Femur (tissue), 1 donor: Measurements from ENCODE around the gene NDUFC2.
A peak's percentile ranks its signal among the peaks of the same experiment; 100 is the strongest.
"Not testable (repeated sequence)": the region's sequence is repeated elsewhere in the genome, so short reads cannot be mapped to it uniquely, and the experiment has no call there.

Experiments used
- DNase-seq: peaks from one replicate; pipeline ENCODE4 v3.0.0-alpha.2; 2017

The NDUFC2 gene

DNA sequence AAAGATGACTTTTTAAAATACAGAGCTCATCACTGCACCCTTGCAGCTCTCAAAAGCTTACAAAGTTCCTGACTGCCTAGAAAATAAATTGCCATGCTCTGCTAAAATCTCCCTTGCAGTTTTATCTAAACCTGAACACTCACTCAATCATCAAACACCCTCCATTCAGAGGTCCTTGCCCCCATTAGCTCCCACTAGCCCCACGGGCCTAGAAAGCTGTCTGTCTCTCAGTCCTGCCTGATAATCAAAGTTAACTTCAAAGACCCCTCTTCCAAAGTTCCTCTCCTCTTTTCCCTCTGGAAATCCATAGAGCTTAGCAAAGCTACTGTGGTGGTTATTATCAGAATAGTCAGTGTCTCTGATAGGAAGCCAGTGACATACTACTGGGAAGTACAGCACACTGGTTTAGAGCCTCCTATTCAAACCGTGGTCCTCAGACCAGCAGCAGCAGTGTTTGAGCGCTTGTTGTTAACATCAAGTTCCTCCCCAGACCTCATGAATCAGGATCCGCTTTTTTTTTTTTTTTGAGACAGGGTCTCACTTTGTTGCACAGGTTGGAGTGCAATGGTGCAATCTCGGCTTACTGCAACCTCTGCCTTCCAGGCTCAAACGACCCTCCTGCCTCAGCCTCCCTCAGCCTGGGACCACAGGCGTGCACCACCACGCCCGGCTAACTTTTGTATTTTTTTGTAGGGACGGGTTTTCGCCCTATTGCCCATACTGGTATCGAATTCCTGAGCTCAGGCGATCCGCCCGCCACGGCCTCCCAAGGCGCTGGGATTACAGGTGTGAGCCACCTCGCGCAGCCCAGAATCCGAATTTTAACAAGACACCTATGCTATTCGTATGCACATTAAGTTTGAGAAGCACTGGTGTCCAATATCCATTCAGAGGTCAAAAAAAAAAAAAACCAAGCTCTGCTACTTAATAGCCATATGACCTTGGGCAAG, 1.2 kb downstream of the NDUFC2 start:
- DNase-seq, result no peak

DNA sequence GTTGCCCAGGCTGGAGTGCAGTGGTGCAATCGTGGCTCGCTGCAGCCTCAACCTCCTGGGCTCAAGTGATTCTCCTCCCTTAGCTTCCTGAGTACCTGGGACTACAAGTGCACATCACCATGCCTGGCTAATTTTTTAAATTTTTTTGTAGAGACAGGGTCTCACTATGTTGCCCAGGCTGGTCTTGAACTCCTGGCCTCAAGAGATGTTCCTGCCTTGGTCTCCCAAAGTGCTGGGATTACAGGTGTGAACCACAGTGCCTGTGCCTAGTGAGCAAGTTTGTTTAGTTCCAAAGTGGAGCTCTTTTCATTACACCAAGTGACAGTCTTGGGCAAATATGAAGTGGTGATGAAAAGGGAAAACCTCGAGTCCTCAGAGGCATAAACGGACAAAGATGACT, 2.1 kb downstream of the NDUFC2 start:
- not testable (repeated sequence) for DNase-seq

DNA sequence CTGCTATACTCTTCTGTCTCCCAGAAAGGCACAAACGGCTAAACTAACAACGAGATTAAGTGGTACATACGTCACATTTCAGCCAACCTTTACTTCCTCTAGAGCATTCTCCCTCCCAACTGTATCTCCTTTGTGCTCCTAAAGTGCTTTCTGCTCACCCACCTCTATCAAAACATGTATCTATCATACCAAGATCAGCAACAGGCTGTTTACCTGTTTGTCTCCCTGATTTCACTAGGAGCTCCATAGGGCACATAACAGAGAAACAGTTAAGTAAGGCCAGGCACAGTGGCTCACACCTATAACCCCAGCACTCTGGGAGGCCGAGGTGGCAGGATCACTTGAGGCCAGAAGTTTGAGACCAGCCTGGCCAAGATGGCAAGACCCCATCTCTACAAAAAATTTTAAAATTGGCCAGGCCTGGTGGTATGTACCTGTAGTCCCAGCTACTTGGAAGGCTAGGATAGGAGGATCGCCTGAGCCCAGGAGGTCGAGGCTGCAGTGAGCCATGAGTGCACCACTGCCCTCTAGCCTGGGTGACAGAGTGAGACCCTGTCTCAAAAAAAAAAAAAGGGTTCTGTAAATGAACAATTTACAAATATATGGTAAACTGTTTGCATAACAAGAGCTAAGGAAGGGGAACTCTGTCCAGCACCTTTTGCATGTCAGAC, 2.8 kb downstream of the NDUFC2 start:
- DNase-seq, result no peak

DNA sequence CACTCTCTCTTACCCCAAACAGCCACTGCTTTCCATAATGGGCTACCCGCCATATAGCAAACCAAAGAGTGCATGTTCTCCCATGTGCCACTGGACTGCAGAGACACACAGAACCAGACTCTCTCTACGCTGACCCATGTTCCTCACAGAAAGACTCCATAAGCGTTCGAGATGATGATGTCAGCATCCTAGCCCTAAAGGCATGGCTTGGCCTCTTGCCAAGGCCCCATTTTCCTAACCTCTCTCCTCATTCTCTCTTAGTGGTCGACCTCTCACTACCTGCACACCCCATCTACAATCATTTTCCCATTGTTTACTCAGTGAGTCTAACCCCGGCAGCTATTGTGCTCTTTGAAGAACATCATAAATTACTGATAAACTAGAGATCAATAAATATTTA, 4.9 kb downstream of the NDUFC2 start:
- no peak for DNase-seq

DNA sequence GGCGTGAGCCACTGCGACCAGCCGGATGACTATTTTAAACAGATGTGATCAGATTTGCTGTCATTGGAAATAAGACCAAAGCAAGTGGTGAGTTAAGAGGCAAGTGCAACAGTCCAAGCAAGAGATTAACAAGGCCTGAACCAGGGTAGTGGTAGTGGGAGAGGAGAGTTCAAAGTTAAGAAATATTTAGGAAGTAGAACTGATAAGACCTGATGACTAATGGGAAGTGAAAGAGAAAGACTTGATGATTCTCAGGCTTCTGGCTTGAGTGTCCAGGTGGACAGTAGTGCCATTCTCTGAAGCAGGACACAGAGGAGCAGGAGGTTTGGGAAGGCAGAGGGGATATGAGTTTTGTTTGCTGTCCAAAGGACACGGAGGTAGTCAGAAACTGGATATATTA, 7.2 kb downstream of the NDUFC2 start:
- no peak for DNase-seq

DNA sequence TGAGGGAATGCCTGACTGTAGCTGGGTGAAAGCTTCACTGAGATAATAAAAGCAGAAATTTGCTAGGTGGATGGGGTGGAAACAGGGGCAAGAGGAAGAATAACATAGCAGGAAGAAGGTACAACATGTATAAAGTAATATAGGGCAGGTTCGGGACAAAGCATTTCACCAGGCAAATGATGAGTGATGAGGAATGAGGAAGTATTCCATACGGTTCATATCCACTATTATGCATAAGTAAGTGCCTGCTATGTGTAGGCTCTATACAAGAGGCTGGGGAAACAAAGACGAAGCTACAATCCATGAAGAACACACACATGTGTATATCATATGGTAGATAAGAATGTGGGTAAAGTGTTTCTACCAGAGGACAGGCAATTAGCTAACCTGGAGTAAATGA, 7.9 kb downstream of the NDUFC2 start:
- DNase-seq, result no peak

DNA sequence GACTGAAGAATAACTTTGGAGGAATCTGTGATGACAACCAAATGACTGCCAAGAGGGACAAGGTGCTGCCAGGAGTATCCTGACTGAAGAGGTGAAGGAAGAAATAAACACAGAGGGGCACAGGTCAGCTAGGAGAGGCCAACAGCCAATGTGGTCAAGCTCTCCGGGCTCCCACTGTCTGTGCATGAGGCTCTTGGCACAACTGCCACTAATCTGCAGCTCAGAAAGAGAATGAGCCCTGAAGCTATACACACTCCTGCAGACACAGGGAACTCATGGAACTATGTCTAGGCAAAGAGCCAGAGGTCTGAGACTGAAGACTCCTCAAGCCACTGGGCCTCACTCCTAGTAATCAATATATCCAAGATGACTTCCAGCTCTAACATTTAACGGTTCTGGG, 9.0 kb downstream of the NDUFC2 start:
- DNase-seq, result no peak

DNA sequence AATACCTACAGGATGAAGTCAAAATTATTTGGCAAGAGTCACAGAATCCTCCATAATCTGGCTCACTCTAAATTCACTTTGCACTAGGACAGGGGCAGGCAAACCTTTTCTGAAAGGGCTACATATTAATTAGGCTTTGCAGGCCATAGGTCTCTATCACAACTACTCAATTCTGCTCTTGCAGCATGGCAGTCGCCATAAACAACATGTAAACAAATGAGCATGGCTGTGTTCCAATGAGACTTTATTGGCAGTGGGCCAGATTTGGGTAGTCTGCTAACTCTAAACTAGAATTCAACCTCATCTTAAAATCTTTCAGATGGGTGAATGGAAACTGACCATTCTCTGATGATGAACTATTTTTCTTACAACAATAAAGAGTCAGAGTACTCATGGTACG, 10.2 kb downstream of the NDUFC2 start:
- DNase-seq, result peak; percentile 39

DNA sequence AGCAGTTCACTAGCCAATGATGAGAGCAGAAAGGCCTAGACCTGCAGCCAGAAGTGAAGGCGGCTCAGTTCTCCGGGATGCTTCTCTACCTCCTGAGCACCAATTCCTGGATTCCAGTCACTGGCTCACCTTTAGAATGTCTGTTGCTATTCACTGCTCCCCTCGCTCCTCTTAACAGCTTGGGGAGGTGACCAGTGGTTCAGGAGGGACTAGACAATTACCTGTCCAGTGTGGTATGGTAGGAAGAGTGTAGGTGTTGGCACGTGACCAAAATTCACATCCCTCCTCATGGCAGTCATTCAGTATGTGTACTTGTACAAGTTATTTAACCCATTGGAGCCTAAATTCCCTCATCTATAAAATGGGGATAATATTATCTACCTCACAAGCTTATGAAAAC, 12.0 kb downstream of the NDUFC2 start:
- no peak for DNase-seq

DNA sequence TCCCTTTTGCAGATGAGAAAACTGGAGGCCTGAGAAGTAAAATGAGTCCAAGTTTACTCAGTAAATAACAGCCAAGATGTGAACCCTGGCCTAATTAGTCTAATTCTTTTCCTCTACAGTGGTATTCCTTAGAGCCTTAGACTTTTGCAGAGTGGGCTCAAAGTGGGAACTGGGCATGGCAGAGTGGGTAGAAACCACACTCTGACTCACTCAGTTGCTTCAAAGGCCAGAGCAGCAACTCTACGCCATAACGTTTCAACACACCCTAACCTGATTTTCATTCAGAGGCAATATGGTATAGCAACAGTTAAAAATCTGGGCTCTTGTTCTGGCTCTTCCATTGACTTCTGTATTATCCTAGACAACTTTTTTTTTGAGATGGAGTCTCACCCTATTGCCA, 13.2 kb downstream of the NDUFC2 start:
- DNase-seq, result no peak

DNA sequence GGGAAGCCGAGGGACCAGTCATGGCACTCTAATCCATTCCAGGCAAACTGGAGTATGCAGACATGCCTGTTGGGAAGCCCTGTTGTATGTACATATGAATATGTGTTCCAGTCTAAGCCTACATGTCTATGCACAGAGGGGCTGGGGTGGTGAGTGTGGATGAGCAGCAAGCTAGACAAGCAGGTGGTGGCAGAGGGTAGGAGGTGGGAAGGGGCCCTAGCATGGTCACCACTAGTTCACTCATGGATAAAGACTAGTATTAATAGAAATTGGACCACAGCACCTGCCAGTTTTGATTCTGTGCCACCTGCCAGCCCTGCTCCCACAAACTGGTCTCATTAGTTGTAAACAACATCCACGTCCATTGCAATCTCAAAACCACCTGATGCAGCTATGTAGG, 14.5 kb downstream of the NDUFC2 start:
- DNase-seq, result no peak

DNA sequence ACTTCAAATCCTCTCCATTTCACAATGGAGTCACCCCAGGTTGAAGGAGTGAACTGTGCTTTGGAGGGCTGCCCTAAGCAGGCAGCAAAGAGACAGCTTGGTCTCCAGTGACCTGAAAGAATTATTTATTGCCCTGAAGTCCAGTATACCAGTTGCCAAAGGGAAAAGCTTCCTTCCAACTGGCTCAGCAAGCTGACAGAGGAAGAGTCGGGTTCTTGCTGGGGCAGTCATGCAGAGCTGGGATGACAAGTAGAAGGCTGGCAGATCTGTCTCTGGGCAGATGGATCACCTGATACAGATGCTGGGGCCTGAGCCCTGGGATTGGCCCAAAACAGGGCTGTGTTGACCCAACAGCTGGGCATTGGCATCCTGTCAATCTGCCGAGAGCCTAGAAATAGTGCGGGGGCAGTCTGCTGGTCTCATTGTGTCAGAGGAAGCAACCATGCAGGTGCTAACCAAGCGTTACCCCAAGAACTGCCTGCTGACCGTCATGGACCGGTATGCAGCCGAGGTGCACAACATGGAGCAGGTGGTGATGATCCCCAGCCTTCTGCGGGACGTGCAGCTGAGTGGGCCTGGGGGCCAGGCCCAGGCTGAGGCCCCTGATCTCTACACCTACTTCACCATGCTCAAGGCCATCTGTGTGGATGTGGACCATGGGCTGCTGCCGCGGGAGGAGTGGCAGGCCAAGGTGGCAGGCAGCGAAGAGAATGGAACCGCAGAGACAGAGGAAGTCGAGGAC, 16.1 kb downstream of the NDUFC2 start, which contains the start of gene THRSP:
Gene THRSP, plus strand, starts transcription at position 422 of the 742 bp plus-strand sequence. Its CDS starts 21 bp downstream, at position 443.
- DNase-seq, result no peak

DNA sequence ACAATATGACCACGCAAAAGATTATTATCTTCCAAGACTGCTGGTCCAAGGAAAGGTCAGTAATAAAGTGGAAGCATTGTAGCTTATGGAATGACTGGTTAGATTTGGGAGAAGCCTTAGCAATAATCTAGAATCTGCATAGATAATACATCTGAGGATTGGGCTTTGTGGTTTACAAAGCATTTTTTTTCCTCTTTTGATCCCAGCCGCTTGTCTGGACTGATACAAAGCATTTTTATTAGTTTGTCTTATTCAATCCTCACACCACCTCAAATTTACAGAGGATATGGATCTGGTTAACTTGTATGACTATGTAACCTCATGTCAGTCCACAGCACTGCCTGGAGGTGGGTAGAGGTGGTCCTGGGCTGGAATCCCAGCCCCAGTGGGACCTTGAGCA, 17.0 kb downstream of the NDUFC2 start:
- no peak for DNase-seq

DNA sequence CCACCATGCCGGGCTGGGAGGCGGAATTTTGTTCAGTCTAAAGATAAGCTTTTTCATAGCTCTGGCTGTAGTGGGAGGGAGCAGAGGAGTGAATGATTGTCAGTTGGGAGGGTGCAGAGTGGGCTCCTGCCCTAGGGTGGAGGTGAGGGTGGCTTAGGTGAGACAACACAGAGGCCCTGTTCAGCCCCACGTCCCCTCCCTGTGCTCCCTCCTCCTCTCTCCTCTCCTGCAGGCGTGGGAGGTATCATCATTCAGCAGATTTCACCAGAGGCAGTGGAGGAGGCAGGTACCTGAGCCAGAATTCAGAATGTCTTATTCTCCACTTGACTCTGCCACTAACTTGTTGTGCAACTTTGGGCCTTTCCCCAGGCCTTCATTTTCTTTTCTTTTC, 17.7 kb downstream of the NDUFC2 start:
- DNase-seq, result no peak

DNA sequence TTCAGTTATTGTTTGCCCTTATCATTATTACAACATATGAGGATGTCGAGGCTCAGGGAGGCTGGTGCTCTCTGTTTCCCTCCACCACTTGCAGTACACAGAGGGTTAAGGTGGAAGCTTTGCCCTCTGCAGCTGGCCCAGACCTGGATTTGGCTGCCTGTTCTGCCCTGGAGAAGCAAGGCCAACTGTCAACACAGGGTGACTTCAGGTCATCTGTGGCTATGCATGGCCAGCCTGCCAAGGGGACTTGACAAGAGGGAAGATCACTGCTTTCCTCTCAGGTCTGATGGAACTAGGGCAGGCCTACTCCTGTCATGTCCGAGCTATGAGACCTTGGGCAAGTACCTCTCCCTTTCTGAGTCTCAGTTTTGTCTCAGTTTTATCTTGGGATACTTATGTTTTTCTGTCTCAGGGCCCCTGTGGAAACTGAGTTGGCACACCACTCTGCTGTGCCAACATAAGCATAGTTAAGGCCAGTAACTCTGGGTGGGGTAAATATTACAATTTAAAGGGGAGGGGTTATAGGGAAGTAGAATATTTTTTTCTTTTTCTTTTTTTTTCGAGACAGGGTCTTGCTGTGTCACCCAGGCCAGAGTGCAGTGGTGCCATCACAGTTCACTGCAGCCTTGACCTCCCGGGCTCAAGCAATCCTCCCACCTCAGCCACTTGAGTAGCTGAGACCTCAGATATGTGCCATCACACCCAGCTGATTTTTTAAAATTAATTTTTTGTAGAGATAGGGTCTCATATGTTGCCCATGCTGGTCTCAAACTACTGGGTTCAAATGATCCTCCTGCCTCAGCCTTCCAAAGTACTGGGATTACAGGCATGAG, 18.4 kb downstream of the NDUFC2 start:
- DNase-seq, result no peak

DNA sequence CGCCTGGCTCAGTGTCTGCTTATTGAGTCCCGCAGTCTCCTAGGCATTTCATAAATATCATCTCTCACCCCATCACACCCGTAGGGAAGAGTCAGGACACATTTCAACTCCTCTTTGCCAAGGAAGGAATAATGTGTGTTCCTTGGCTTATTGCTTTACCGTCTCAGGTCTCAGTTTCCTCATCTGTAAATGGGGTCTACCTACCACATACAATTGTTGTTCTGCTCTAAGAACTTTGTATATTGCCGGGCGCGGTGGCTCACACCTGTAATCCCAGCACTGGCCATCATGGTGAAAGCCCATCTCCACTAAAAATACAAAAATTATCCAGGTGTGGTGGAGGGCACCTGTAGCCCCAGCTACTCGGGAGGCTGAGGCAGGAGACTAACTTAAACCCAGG, 19.1 kb downstream of the NDUFC2 start:
- no peak for DNase-seq

DNA sequence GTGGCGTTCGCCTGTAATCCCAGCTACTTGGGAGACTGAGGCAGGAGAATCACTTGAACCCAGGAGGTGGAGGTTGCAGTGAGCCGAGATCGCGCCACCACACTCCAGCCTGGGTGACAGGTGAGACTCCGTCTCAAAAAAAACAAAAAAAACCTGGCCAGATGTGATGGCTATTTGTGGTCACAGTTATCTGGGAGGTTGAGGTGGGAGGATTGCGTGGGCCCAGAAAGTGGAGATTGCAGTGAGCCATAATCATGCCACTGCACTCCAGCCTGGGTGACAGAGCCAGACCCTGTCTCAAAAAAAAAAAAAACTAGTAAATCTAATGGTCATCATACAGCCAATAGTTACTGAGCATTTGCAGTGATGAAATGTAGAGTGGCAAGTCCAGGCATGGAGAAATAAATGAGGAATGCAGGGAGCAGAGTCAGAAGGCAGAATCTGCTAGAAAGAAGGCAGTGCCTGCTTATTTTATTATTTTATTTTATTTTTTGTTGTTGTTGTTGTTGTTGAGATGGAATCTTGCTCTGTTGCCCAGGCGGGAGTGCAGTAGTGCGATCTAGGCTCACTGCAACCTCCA, 19.8 kb downstream of the NDUFC2 start:
- DNase-seq, result not testable (repeated sequence)

DNA sequence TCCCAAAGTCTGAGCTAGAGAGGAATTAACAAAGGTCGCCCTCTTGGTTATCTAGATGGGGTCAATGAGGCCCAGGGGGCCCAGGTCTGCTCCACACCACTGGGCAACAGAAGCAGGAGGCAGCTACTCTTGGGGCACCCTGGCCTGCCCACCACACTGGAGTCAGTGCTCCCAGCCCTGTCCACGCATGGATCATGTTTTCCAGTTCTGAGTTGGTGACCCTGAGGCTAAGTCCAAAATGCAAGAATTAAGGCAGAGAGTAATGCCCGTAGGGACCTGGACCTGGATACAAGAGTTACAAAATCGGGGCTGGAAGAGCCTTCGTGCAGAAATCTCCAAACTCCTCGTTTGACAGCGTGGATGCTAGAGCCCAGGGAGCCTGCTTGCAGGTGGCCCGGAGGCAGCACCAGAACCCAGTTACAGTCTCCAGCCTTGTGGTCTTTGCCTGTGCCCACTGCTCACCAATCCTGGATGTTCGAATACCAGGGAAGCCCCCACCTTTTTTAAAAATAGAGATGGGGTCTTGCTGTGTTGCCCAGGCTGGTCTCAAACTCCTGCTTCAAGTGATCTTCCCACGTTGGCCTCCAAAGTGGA, 22.1 kb downstream of the NDUFC2 start:
- DNase-seq, result no peak

DNA sequence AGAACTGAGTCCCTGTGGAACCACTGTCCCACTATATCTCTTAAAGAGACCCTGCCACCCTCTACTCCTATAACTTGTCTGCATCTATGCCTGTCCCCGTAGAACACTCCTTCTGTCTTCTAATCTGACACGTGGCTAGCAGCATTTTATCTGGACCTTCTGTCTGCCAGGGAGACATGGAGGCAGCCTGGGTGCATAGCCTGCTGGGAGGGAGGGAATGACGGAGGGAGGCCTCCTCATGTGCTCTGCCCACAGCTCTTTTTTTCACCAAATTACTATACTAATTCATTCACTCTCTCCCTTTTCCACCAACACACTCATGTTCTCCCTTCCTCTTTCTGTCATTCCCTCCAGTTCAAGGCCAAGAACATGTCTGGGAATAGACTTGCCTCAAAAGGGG, 23.6 kb downstream of the NDUFC2 start:
- no peak for DNase-seq

DNA sequence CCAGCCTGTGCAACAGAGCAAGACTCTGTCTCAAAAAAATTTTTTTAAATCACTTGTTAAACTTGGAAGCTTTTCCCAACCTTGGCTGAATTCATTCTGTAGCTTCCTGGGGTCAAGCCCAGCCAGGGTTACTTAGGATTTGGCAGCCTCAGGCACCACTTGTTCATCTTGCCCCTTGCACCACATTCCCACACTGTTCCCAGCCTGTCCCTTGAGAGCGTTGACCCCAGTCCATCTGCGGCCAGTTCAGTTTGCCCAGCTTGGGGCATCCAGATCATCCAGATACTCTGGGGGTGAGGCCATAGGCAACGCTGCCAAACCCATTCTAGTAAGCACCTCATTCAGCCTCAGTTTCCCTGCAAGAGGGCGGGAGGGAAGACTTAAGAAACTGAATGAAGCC, 24.7 kb downstream of the NDUFC2 start:
- no peak for DNase-seq

DNA sequence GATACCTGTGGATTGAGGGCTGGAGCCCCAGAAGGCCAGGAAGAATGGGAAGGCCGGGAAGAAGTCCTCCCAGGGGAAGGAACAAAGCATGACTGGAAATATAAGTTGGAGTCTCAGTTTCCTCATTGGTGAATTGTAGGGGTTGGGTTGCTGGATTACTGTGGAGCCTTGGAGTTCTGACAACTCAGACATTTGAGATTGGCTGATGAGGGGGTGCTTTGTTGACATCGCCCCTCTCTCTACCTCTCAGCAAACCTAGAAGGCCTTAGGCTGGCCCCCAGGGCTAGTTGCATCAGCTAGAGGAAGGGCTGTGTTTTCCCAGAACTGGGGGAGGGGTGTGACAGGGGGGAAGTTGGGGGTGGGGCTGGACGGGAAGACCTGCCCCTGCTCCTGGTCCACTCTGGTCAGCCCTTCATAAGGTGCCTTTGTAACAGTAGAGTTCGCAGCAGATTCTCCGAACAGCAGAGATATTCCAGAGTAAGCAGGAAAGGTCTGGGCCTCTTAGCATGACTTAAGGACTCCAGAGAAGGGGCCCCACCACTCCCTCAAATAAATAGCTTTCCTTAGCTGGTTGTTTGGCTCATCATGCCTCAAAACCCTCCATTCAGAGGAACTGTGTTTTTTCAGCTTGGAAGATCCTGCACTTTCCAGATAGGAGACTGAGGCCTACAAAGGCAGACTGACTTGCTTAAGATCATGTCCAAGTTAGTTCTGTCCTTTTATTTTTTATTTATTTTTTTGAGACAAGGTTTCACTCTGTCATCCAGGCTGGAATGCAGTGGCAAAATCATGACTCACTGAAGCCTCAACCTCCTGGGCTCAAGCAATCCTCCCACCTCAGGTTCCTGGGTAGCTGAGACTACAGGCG, 28.5 kb downstream of the NDUFC2 start:
- no peak for DNase-seq
